ENCODE results near the gene CENPM.
A peak's percentile ranks its signal among the peaks of the same experiment; 100 is the strongest.

The CENPM gene

GRCh38 chr22:41948142-41948541, 1.2 kb upstream of the CENPM start:
- Histone ChIP-seq H3K4me2 (ENCODE audit: low read depth, low read length, poor library complexity, severe bottlenecking) (peak overlapping the region; percentile 89), H3K36me3 (ENCODE audit: insufficient read depth, low read length) (peaks cover 17% of the 10 kb centered on the region), H2AFZ (ENCODE audit: low read length) (0 out of 2 replicates have a peak overlapping the region, but pooled peaks have one; percentile 83), H3K27me3 (ENCODE audit: insufficient read depth, low read length, poor library complexity, severe bottlenecking) (no peaks in the 10 kb centered on the region), H3K9me3 (ENCODE audit: insufficient read depth, low read depth, low read length) (no peaks in the 10 kb centered on the region), H3K9ac (ENCODE audit: low read depth, low read length, poor library complexity, severe bottlenecking) (peak overlapping the region; percentile 95), H3F3A (ENCODE audit: low read depth) (no peaks in the 10 kb centered on the region), H3K4me1 (ENCODE audit: insufficient read depth, low read length, poor library complexity, severe bottlenecking) (peaks cover 49% of the 10 kb centered on the region), H3K9me2 (replicated peaks; ENCODE audit: low read depth, low read length) (no peaks in the 10 kb centered on the region), H3K79me2 (ENCODE audit: insufficient read depth, low read length) (peaks cover 54% of the 10 kb centered on the region), H3K4me3 (ENCODE audit: low read length, poor library complexity, severe bottlenecking) (peak overlapping the region; percentile 84), H4K20me1 (ENCODE audit: insufficient read depth, low read length, poor library complexity, severe bottlenecking) (peaks cover 14% of the 10 kb centered on the region)
- TF ChIP-seq CTCF (conservative IDR thresholded peaks at IDR 0.05; ENCODE audit: low read length) (no peak), EZH2phosphoT487 (IDR thresholded peaks at IDR 0.05; ENCODE audit: borderline replicate concordance) (no peak)

DNA sequence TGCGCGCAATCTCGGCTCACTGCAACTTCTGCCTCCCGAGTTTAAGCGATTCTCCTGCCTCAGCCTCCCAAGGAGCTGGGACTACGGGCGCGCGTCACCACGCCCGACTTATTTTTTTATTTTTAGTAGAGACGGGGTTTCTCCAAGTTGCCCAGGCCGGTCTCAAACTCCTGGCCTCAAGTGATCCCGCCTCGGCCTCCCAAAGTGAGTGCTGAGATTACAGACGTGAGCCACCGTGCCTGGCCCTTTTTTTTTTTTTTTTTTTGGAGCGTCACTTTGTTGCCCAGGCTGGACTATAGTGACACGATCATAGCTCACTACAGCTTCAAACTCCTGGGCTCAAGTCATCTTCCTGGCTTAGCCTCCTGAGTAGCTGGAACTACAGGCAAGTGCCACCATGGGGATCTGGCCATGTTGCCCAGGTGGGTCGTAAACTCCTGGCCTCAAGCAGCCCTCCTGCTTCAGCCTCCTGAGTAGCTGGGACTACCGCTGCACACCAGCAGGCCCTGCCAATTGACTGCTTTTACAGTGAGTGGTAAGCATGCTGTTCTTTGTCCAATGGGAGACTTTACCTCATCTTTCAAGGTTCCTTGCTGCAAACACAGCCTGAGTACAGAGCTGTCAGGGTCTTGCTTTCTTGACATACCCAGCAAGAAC, 600 bp upstream of the CENPM start:
- Histone ChIP-seq H3K4me3 (ENCODE audit: low read length, poor library complexity, severe bottlenecking) (peak overlapping the region; percentile 84), H3K4me2 (ENCODE audit: low read depth, low read length, poor library complexity, severe bottlenecking) (peak overlapping the region; percentile 89), H3K9me3 (ENCODE audit: insufficient read depth, low read depth, low read length) (no peaks in the 10 kb centered on the region), H2AFZ (ENCODE audit: low read length) (peak overlapping the region; percentile 83), H3K9ac (ENCODE audit: low read depth, low read length, poor library complexity, severe bottlenecking) (peak overlapping the region; percentile 95), H3K36me3 (ENCODE audit: insufficient read depth, low read length) (peaks cover 21% of the 10 kb centered on the region), H3K27me3 (ENCODE audit: insufficient read depth, low read length, poor library complexity, severe bottlenecking) (no peaks in the 10 kb centered on the region), H3F3A (ENCODE audit: low read depth) (no peaks in the 10 kb centered on the region), H4K20me1 (ENCODE audit: insufficient read depth, low read length, poor library complexity, severe bottlenecking) (peaks cover 14% of the 10 kb centered on the region), H3K4me1 (ENCODE audit: insufficient read depth, low read length, poor library complexity, severe bottlenecking) (peaks cover 49% of the 10 kb centered on the region), H3K79me2 (ENCODE audit: insufficient read depth, low read length) (peaks cover 58% of the 10 kb centered on the region), H3K9me2 (replicated peaks; ENCODE audit: low read depth, low read length) (no peaks in the 10 kb centered on the region)
- no peak for TF ChIP-seq EZH2phosphoT487 (IDR thresholded peaks at IDR 0.05; ENCODE audit: borderline replicate concordance)
- TF ChIP-seq CTCF (conservative IDR thresholded peaks at IDR 0.05; ENCODE audit: low read length), result no peak

- Histone ChIP-seq H3F3A (ENCODE audit: low read depth) (0 out of 2 replicates have a peak, but pooled peaks cover 2% of the 10 kb centered on the region), H3K4me3 (ENCODE audit: low read length, poor library complexity, severe bottlenecking) (no peak overlapping the region), H3K9me2 (replicated peaks; ENCODE audit: low read depth, low read length) (no peaks in the 10 kb centered on the region), H3K79me2 (ENCODE audit: insufficient read depth, low read length) (peaks cover 81% of the 10 kb centered on the region), H3K9me3 (ENCODE audit: insufficient read depth, low read depth, low read length) (no peaks in the 10 kb centered on the region), H3K4me2 (ENCODE audit: low read depth, low read length, poor library complexity, severe bottlenecking) (peak overlapping the region; percentile 37), H3K4me1 (ENCODE audit: insufficient read depth, low read length, poor library complexity, severe bottlenecking) (peaks cover 44% of the 10 kb centered on the region), H3K36me3 (ENCODE audit: insufficient read depth, low read length) (peaks cover 33% of the 10 kb centered on the region), H3K9ac (ENCODE audit: low read depth, low read length, poor library complexity, severe bottlenecking) (peak overlapping the region; percentile 95), H4K20me1 (ENCODE audit: insufficient read depth, low read length, poor library complexity, severe bottlenecking) (peaks cover 28% of the 10 kb centered on the region), H3K27me3 (ENCODE audit: insufficient read depth, low read length, poor library complexity, severe bottlenecking) (no peaks in the 10 kb centered on the region), H2AFZ (ENCODE audit: low read length) (no peak overlapping the region)
- no peak for TF ChIP-seq EZH2phosphoT487 (IDR thresholded peaks at IDR 0.05; ENCODE audit: borderline replicate concordance)
- no peak for TF ChIP-seq CTCF (conservative IDR thresholded peaks at IDR 0.05; ENCODE audit: low read length)
These were observed 3.2 kb downstream of the CENPM start for GRCh38 chr22:41943661-41944209.
